Lung microvascular endothelial cell (primary cell): ENCODE measurements around the gene PNPLA2. TPM values are rescaled to one million over a fixed set of nuclear protein-coding genes. Genes with fewer than 3 reads are reported as not detected.
A peak's percentile ranks its signal among the peaks of the same experiment; 100 is the strongest.

Experiments used
- DNase-seq, 2 donors: peaks; one replicate each; pipeline versions ENCODE4 v3.0.0 to v3.0.0-alpha.2; 2010; ENCODE audit warnings: low read depth in 2 of 2
- total RNA-seq: library from RNA; depleted of rRNA; stranded (reverse); fragments of >200 nt; gene quantifications from 2 replicates; pipeline ENCODE4 v1.2.1, GENCODE V29; 2014

Gene PNPLA2
- total RNA-seq, 1 donor from 2014 or later = 50.6 TPM

DNA sequence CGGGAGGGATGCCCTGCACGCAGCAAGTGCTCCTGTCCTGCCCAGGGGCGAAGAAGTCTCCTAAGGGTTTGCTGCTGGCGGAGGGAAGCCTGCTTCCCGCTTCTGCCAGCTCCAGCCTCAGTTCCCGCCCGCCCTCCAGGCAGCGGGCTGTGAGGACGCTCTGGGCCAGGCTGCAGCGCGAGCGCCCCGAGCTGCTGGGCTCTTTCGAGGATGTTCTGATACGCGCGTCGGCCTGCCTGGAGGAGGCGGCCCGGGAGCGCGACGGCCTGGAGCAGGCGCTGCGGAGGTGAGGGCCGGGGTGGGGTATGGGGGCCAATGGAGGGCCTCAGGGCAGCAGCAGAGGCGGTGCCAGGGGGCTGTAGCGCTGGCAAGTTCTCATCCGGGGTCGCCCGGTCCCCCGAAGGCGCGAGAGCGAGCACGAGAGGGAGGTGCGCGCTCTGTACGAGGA is 11.2 kb downstream of the PNPLA2 start:
- DNase-seq = peak in 1 of 2 donors; percentile 48

DNA sequence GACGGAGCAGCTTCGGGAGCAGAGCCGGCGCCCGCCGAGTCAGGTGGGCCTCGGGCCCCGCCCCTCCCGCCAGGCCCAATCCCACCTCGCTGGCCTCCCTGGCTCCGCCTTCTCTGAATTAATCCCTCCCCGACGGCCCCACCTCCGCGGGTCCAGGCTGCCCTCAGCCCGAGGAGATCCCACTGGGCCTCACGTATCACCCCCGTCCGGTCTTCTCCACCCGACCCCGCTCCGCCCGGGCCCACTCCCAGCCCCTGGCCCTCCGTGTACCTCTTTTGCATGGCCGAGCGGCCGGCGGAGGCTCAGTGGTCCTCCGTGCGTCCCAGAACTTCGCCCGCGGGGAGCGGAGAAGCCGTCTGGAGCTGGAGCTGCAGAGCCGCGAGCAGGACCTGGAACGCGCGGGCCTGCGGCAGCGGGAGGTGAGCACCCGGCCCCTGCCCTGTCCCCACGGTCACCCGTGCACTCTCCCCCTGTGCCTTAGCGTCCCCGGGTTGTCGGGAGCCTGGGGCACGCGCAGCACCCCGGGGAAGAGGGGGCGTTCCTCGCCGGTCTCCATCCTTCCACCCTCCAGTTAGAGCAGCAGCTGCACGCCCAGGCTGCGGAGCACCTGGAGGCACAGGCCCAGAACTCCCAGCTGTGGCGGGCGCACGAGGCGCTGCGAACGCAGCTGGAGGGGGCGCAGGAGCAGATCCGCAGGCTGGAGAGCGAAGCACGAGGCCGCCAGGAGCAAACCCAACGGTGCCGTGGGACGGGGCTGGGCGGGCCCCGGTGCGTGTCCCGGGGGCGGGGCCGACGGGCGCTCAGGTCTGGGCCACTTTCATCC is 11.8 kb downstream of the PNPLA2 start:
- peak; percentile 73 to 90 for DNase-seq

GRCh38 chr11:831118-831864 is 12.6 kb downstream of the PNPLA2 start:
- peak in 1 of 2 donors; percentile 60 for DNase-seq

DNA sequence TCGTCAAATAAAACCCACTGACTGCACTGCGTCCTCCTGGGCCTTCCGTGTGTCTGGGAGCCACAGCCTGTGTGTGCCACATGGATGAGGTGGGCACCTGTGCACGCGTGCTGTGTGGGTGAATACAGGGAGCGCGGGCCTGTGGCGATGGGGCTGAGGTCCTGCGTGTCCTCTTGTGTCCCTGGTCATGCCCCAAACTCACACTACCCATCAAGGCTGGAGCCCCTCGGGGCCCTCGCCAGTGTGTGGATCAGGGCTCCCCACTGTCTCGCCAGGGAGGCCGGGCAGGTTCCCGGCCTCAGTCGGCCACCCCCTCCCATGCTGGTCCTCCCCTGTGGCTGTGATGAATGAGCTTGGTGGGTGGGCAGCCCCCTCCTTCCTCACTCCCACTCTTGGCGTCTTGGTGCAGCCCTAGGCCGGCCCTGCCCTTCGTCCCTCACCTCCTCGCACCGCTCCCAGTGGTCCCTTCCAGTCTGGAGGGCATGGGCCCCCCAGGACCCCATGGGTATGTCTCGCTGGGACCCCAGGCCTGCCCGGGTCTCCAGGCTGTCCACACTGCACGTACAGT is 13.3 kb downstream of the PNPLA2 start:
- DNase-seq = no peak

DNA sequence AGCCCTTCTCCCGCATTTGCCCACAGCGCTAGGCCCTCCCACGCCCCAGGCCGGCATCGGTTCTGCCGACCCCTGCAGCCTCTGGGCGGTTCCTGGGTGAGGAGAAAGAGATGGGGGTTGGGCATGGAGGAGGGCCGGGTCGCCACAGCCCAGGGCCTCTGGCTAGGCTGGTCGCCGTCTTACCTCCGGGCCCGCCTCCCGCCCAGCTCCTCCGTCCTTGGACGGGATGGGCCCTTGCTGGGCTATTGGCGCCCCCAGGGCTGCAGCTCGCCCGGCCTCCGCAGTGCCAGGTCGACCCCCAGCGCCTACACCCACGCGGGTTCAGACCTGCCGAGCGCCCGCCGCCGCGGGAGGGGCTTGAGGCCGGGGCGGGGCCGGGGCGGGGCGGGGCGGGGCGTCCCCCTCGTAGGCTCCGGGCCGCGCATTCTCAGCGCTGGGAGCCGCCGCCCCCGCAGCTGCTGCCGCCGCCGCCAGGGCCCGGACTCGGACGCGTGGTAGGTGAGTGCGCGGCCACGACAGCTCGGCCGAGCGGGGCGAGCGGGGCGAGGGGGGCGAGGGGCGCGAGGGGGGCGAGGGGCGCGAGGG is 13.9 kb downstream of the PNPLA2 start, which contains the start of gene CD151:
Gene CD151, plus strand, starts transcription at position 424 of the 585 bp plus-strand sequence. CDS start 3,118 bp downstream, outside the sequence.
- DNase-seq = peak; percentile 68 to 72

GRCh38 chr11:833114-833791 is 14.5 kb downstream of the PNPLA2 start:
- peak; percentile 55 to 61 for DNase-seq

DNA sequence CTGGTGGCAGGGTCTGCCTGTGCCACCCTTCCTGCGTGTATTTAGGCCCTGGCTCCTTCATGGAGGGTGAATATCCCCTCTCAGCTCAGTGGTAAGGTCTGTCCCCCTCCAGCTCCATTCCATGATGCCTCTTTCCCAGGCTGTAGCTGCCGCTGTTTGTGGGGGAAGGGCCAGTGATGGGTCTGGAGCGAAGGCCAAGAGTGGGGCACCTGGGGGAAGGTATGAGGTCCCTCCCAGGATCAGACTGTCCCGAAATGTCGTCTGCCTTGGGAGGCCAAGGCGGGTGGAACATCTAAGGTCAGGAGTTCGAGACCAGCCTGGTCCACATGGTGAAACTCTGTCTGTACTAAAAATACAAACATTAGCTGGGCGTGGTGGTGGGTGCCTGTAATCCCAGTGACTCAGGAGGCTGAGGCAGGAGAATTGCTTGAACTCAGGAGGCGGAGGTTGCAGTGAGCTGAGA is 15.2 kb downstream of the PNPLA2 start:
- DNase-seq = no peak

DNA sequence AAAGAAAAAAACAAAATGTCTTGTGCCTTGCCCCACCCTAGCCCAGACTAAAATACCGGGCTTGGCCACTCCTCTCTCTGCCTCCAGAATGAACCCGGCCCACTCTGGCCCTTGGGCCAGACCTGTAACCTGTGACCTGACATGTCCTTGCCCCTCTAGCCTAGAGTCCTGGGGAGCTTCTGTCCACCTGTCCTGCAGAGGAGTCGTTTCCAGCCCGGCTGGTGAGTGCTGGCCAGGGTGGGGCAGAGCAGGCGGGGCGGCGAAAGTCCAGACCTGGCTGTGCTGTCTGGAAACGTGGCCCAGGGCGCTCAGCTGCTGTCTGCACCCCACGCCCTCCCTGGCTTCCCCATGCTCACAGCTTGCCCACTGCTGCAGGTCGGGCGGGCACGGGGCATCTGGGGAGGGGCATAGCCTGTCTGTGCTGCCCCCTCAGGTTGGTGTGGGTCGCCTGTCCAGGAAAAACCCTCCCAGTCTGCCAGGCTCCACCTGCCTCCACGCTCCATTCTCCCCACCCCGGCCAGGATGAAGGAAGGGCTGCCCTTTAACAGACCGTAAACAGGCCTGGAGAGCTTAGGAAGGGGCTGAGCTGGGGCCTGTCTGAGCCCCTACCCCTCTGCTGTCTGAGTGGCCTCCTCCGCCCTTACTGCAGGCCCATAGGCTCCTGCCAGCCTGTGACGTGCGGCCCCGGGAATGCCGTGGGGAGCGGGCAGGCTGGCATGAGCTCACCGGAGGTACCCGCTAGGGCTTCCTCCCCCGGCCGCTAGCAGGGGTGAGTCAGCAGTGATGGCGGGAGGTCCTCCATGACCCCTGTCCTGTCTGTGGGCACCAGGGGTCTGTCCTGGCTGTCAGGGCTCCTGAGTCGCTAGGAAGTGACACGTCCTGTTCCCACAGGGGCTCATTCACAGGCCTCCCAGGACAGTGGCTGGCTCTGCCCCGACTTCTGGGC is 15.9 kb downstream of the PNPLA2 start:
- peak; percentile 82 to 83 for DNase-seq

DNA sequence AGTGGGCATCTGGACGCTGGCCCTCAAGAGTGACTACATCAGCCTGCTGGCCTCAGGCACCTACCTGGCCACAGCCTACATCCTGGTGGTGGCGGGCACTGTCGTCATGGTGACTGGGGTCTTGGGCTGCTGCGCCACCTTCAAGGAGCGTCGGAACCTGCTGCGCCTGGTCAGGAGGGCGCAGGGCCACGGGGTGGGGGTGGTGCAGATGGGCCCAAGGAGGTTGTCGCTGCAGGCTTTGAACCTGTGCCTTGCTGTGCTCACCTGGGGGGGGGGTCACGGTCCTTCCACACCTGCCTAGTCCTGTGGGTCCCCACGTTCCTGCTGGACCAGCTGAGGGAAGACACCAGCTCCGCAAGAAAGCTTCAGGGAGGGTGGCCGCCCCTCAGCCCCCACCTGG is 17.6 kb downstream of the PNPLA2 start:
- no peak for DNase-seq

- no peak for DNase-seq
Observed at GRCh38 chr11:836700-837099, 18.0 kb downstream of the PNPLA2 start.

GRCh38 chr11:837189-837989 is 18.7 kb downstream of the PNPLA2 start:
- DNase-seq = no peak

DNA sequence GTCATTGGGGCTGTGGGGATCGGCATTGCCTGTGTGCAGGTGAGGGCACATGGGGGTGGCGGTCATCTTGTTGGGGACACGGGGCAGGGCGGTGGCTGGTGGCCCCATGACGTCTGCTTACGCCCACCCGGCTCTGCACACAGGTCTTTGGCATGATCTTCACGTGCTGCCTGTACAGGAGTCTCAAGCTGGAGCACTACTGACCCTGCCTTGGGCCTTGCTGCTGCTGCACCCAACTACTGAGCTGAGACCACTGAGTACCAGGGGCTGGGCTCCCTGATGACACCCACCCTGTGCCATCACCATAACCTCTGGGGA is 19.2 kb downstream of the PNPLA2 start:
- no peak for DNase-seq

DNA sequence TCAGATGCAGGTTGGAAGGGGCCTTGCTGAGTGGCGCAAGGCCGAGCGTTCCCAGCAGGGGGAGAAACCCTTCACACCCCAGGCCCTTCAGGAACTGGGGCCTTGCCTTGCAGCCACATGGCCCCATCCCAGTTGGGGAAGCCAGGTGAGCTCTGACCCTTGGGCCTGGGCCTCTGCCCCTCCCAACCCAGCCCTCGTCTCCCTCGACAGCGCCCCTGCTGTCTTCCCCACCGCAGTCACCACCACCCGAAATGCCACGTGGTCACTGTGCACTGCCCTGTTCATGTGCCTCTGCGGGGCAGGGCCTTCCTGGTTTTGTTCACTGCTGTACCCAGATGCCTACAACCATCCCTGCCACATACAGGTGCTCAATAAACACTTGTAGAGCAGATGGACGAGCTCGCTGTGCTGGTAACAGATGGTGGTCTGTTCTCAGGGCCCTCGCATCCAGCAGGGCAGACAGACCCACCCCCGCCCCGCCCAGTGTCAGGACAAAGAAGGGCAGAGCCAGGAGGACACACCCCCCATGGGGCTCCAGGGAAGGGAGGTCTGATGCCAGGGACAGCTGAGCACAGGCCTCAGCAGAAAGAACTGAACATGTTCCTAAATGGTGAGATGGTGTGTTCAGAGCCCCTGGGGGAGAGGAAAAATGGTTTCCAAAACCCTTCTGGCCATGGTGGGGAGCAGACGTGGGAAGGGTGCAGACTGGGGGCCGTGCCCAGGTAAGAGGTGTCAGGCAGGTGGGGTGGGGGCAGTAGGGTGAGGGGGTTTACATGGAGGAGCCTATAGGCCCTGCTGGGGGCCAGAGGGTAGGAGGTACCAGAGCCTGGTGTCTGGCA is 19.9 kb downstream of the PNPLA2 start:
- peak in 1 of 2 donors; percentile 56 for DNase-seq

DNA sequence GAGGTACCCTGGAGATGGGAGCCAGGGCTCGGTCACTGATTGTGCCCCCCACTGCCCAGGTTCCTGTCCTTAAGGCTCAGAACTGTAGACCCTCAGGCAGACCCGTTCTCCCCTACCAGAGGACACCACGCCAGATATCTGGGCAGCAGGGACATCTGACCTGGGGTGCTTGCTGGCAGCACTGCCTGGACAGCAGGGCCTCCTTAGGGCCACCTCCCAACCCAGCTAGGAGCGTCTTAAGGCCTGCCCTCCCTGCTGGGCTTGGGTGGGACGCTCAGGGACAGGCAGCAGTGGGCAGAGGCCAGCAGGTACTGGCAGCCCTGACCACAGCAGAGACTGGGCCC is 20.5 kb downstream of the PNPLA2 start:
- DNase-seq = no peak

DNA sequence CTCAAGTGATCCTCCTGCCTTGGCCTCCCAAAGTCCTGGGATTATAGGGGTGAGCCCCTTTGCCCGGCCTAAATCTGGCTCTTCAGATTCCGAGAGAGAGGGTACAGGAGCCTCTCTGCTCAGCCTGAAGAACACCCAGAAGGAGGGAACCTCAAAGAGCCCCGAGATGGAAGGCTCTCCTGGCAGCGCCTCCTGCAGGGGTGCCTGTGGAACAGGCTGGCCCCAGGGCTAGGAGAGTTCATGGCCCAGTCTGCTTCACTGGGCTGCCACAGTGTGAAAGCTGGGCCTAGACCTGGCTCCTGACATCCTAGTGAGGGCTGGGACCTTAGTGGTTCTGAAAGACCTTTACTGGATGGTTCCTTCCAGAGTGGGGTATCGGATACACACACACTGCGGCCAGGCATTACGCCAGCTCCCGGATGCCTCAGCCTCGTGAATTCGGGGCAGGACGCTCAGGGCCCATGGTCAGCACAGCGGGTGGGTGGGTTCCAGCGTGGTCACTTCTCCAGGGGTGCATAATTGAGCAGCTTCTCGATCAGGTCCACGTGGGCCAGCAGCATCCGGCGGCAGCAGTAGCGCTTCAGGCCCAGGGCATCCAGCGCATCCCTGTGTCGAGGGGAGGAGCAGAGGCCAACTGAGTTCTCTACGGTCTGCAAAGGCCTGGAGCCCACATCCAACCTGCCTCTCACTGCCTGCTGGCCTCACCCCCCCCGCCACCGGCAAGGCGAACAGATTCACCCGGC is 21.3 kb downstream of the PNPLA2 start:
- no peak for DNase-seq

DNA sequence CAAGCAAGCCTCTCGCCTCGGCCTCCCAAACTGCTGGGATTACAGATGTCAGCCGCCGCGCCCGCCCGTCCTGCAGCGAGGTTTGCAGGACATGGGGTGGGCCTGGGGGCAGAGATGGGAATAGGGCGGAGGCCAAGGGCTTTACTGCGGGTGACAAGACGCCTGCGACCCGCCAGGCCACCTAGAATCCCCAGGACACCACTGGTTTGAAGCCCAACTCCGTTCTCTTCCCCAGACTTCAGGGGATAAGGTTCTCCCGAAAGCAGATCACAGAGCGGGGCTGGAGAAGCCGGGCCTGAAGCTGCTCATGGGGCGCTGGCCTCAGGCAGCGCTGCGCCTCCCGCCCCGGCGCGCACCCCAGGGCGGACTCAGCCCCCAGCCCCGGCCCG is 23.3 kb downstream of the PNPLA2 start:
- DNase-seq = peak in 1 of 2 donors; percentile 42

DNA sequence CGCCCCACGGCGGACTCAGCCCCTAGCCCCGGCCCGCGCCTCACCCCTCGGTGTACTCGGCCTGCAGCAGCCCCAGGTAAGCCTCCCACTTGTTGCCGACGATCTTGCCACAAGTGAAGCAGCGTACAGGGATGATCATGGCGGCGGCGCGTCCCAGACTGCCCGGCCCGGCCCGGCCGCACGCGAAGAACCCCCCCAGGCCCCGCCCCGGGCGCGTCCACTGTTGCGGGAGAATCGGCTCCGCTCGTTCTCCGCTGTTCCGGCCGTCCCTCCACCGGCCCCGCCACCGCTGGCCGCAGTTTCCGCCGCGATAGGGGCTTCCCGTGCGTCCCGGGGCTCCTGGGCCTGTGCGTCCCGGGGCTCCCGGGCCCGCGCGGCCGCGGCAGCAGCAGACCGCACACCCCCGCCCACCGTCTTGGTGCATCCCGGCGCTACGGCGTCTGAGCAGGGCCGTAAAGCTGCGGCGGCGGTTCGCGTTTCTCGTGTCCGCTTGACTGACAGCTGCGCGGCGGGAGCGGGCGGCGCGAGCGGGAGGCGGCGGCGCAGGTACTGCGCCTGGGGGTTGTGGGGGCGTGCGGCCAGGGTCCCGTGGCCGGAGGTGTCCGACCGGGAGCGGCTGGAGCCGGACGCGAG is 23.8 kb downstream of the PNPLA2 start, which contains the start of the genes POLR2L and TSPAN4:
Gene POLR2L, minus strand, starts transcription at position 160 of the 633 bp plus-strand sequence. Its CDS starts 21 bp downstream, at position 139.
Gene TSPAN4, plus strand, starts transcription at position 483 of the 633 bp plus-strand sequence. CDS start 7,453 bp downstream, outside the sequence.
- peak; percentile 94 to 97 for DNase-seq
